Common myeloid progenitor, CD34-positive (primary cell): ENCODE results near the gene CDH23.

ENCODE experiments used
- CTCF ChIA-PET: fragments of 350-600 bp; sonication (Branson Sonifier 250); formaldehyde crosslinking; loops from one replicate; lab custom pipeline; 2021; ENCODE audit warnings: antibody characterized with exemption; lab: Charles Lee
- POLR2A ChIA-PET: fragments of 350-600 bp; sonication (Branson Sonifier 250); formaldehyde crosslinking; loops from one replicate; lab custom pipeline; 2021; ENCODE audit warnings: antibody characterized with exemption; lab: Charles Lee
- DNase-seq, 3 donors: peaks; one replicate each; pipeline versions ENCODE4 v3.0.0 to v3.0.0-alpha.2; 2013
- H3K27ac ChIP-seq, 2 experiments: 1 replicate in 1 of 2; 2 replicates in 1 of 2; pipeline ENCODE4 v1.7.0; 2013; ENCODE audit warnings: inconsistent platforms in 2 of 2, low read length in 2 of 2, mild to moderate bottlenecking in 2 of 2, low read depth in 1 of 2, moderate library complexity in 1 of 2; ENCODE audit not compliant: severe bottlenecking in 2 of 2, insufficient read depth in 1 of 2, poor library complexity in 1 of 2
- H3K27me3 ChIP-seq, 5 experiments: replicated peaks in 2 of 5; 1 replicate in 3 of 5; 2 replicates in 2 of 5; pipeline versions ENCODE4 v1.6.1 to v1.7.0; 2013; ENCODE audit warnings: low read length in 4 of 5, mild to moderate bottlenecking in 2 of 5, moderate library complexity in 2 of 5, inconsistent platforms in 1 of 5; ENCODE audit not compliant: insufficient read depth in 5 of 5, control insufficient read depth in 4 of 5
- H3K36me3 ChIP-seq, 4 experiments: 1 replicate in 2 of 4; 2 replicates in 2 of 4; pipeline versions ENCODE4 v1.6.1 to v1.7.0; 2013; ENCODE audit warnings: low read length in 3 of 4, control low read depth in 1 of 4, mild to moderate bottlenecking in 1 of 4; ENCODE audit not compliant: control insufficient read depth in 4 of 4, insufficient read depth in 4 of 4
- H3K4me1 ChIP-seq, 4 experiments: 1 replicate in 3 of 4; 2 replicates in 1 of 4; pipeline versions ENCODE4 v1.6.1 to v1.7.1; 2013; ENCODE audit warnings: low read length in 3 of 4, mild to moderate bottlenecking in 3 of 4, control low read depth in 1 of 4, inconsistent platforms in 1 of 4, moderate library complexity in 1 of 4; ENCODE audit not compliant: control insufficient read depth in 4 of 4, insufficient read depth in 4 of 4; ENCODE audit errors: control extremely low read depth in 1 of 4
- H3K4me3 ChIP-seq, 7 experiments: 1 replicate in 4 of 7; 2 replicates in 3 of 7; pipeline versions ENCODE4 v1.5.1 to v1.7.0; 2013; ENCODE audit warnings: mild to moderate bottlenecking in 7 of 7, low read length in 6 of 7, moderate library complexity in 6 of 7, inconsistent platforms in 2 of 7, low read depth in 2 of 7, control low read depth in 1 of 7; ENCODE audit not compliant: insufficient read depth in 4 of 7, control insufficient read depth in 1 of 7; ENCODE audit errors: extremely low read depth in 1 of 7
- H3K9me3 ChIP-seq, 5 experiments: 1 replicate in 4 of 5; 2 replicates in 1 of 5; pipeline versions ENCODE4 v1.6.1 to v1.7.1; 2013; ENCODE audit warnings: low read length in 4 of 5, mild to moderate bottlenecking in 2 of 5, inconsistent platforms in 1 of 5, low read depth in 1 of 5, moderate library complexity in 1 of 5; ENCODE audit not compliant: control insufficient read depth in 4 of 5, insufficient read depth in 2 of 5; ENCODE audit errors: control extremely low read depth in 1 of 5
- WGBS: methylation state at CpG from one replicate; pipeline ENCODE4 v1.1.5; 2013; ENCODE audit not compliant: insufficient coverage; 5-methylcytosine and 5-hydroxymethylcytosine counted together

CDH23 gene

GRCh38 chr10:71442000-71442399, 45.3 kb downstream of the CDH23 start:
- Histone ChIP-seq H3K27ac (no peak overlapping the region), H3K4me3 (no peak overlapping the region), H3K36me3 (no peaks in the 10 kb centered on the region), H3K9me3 (no peaks in the 10 kb centered on the region), H3K4me1 (no peaks in the 10 kb centered on the region), H3K27me3 (no peaks in the 10 kb centered on the region)
- POLR2A ChIA-PET = no interaction called here
- CTCF ChIA-PET = no interaction called here
- 100% methylated on average over 3 of the region's 3 CpGs for WGBS
- DNase-seq = no peak

- ChIA-PET CTCF (no interaction called here), POLR2A (no interaction called here)
- Histone ChIP-seq H3K27ac (no peak overlapping the region), H3K36me3 (no peaks in the 10 kb centered on the region), H3K4me1 (no peaks in the 10 kb centered on the region), H3K9me3 (no peaks in the 10 kb centered on the region), H3K4me3 (no peak overlapping the region), H3K27me3 (no peaks in the 10 kb centered on the region)
- DNase-seq = no peak
- 97% methylated on average over 14 of the region's 15 CpGs for WGBS
These were observed 46.3 kb downstream of the CDH23 start for GRCh38 chr10:71442859-71443570.

- no peak for DNase-seq
- Histone ChIP-seq H3K4me1 (no peaks in the 10 kb centered on the region), H3K27ac (no peak overlapping the region), H3K4me3 (no peak overlapping the region), H3K9me3 (no peaks in the 10 kb centered on the region), H3K27me3 (no peaks in the 10 kb centered on the region), H3K36me3 (no peaks in the 10 kb centered on the region)
- ChIA-PET POLR2A (no interaction called here), CTCF (interaction anchor here (0.9 kb wide), 1 partner anchor 125 kb away, joined by 3 read pairs; no protein-coding TSS in a partner anchor)
- WGBS = 98% methylated on average over 9 of the region's 10 CpGs
These were observed 47.0 kb downstream of the CDH23 start for GRCh38 chr10:71443676-71444075.

- ChIA-PET CTCF (interaction anchor here (0.7 to 0.9 kb wide), 2 partner anchors 16 to 124 kb away, joined by 3 read pairs; no protein-coding TSS in a partner anchor), POLR2A (no interaction called here)
- Histone ChIP-seq H3K4me1 (no peaks in the 10 kb centered on the region), H3K4me3 (no peak overlapping the region), H3K27me3 (no peaks in the 10 kb centered on the region), H3K27ac (no peak overlapping the region), H3K36me3 (no peaks in the 10 kb centered on the region), H3K9me3 (no peaks in the 10 kb centered on the region)
- DNase-seq = no peak
- WGBS = 91% methylated on average over 3 of the region's 4 CpGs
These were observed 47.7 kb downstream of the CDH23 start for GRCh38 chr10:71444284-71445054.

GRCh38 chr10:71447676-71448075, 51.0 kb downstream of the CDH23 start:
- H3K27me3 ChIP-seq = no peaks in the 10 kb centered on the region
- no peaks in the 10 kb centered on the region for H3K4me1 ChIP-seq
- no peak overlapping the region for H3K4me3 ChIP-seq
- ChIA-PET CTCF (interaction anchor here (1.2 kb wide), 1 partner anchor 11 kb away, joined by 3 read pairs; no protein-coding TSS in a partner anchor), POLR2A (no interaction called here)
- no peaks in the 10 kb centered on the region for H3K9me3 ChIP-seq
- DNase-seq = no peak
- no peak overlapping the region for H3K27ac ChIP-seq
- H3K36me3 ChIP-seq = no peaks in the 10 kb centered on the region
- WGBS = no CpG with 5 or more reads among the region's 2 CpGs

- no peak overlapping the region for H3K27ac ChIP-seq
- 94% methylated on average over 7 of the region's 9 CpGs for WGBS
- H3K9me3 ChIP-seq = no peaks in the 10 kb centered on the region
- H3K36me3 ChIP-seq = no peaks in the 10 kb centered on the region
- ChIA-PET CTCF (interaction anchor here (1.2 kb wide), 1 partner anchor 10 kb away, joined by 3 read pairs; no protein-coding TSS in a partner anchor), POLR2A (no interaction called here)
- no peak overlapping the region for H3K4me3 ChIP-seq
- no peaks in the 10 kb centered on the region for H3K27me3 ChIP-seq
- H3K4me1 ChIP-seq = no peaks in the 10 kb centered on the region
- no peak for DNase-seq
These were observed 51.4 kb downstream of the CDH23 start for GRCh38 chr10:71448146-71448545.

- no peaks in the 10 kb centered on the region for H3K4me1 ChIP-seq
- no peak overlapping the region for H3K4me3 ChIP-seq
- no peak for DNase-seq
- WGBS = 94% methylated on average over 3 of the region's 5 CpGs
- ChIA-PET POLR2A (no interaction called here), CTCF (interaction anchor here (1.2 kb wide), 1 partner anchor 9 kb away, joined by 3 read pairs; no protein-coding TSS in a partner anchor)
- H3K36me3 ChIP-seq = no peaks in the 10 kb centered on the region
- H3K27ac ChIP-seq = no peak overlapping the region
- H3K27me3 ChIP-seq = no peaks in the 10 kb centered on the region
- no peaks in the 10 kb centered on the region for H3K9me3 ChIP-seq
These were observed 52.3 kb downstream of the CDH23 start for GRCh38 chr10:71449026-71449425.
